PC-9 (cell line): ENCODE data around the gene NT5DC1. TPM values are rescaled to one million over a fixed set of nuclear protein-coding genes. Genes with fewer than 3 reads are reported as not detected.

ENCODE experiments used
- BruUV-seq: library from RNA; stranded (reverse); fragments of 400-500 nt; replicated peaks from 2 replicates; lab custom pipeline; 2021; lab: Mats Ljungman, UMichigan
- CTCF ChIA-PET: fragments of 300-600 bp; sonication (Branson Sonifier 250); formaldehyde crosslinking; loops from one replicate; lab custom pipeline; 2022; ENCODE audit warnings: antibody characterized with exemption; lab: Charles Lee
- POLR2A ChIA-PET: fragments of 300-600 bp; sonication (Branson Sonifier 250); formaldehyde crosslinking; loops from one replicate; lab custom pipeline; 2022; ENCODE audit warnings: antibody characterized with exemption; ENCODE audit not compliant: unreplicated experiment; lab: Charles Lee
- DNase-seq, 2 experiments: peaks; one replicate each; pipeline versions ENCODE4 v3.0.0 to v3.0.0-alpha.2; 2015 to 2022; ENCODE audit warnings: mixed read lengths in 1 of 2
- H2AFZ ChIP-seq: fragments of 200-600 bp; sonication (generic); 2 replicates; pipeline ENCODE4 v1.8.1; 2017; ENCODE audit warnings: antibody characterized with exemption
- H3F3A ChIP-seq: fragments of 200-600 bp; sonication (generic); 2 replicates; pipeline ENCODE4 v1.8.1; 2017; ENCODE audit warnings: antibody characterized with exemption, mild to moderate bottlenecking, low read depth; ENCODE audit not compliant: insufficient read depth
- H3K27ac ChIP-seq: fragments of 200-600 bp; sonication (generic); 2 replicates; pipeline ENCODE4 v1.6.1; 2016; ENCODE audit warnings: mixed run types
- H3K27me3 ChIP-seq: fragments of 200-600 bp; sonication (generic); 2 replicates; pipeline ENCODE4 v1.6.1; 2016; ENCODE audit warnings: low read depth, mixed run types; ENCODE audit not compliant: insufficient read depth
- H3K36me3 ChIP-seq: fragments of 200-600 bp; sonication (generic); 2 replicates; pipeline ENCODE4 v1.6.1; 2016; ENCODE audit warnings: low read depth, mixed run types
- H3K4me1 ChIP-seq: fragments of 200-600 bp; sonication (generic); replicated peaks from 2 replicates; pipeline ENCODE4 v1.6.1; 2016; ENCODE audit warnings: mixed run types; ENCODE audit not compliant: insufficient read depth
- H3K4me2 ChIP-seq: fragments of 200-600 bp; sonication (generic); 2 replicates; pipeline ENCODE4 v1.6.1; 2017; ENCODE audit warnings: mixed run types
- H3K4me3 ChIP-seq: fragments of 200-600 bp; sonication (generic); 2 replicates; pipeline ENCODE4 v1.6.1; 2016; ENCODE audit warnings: mixed run types
- H3K79me2 ChIP-seq: fragments of 200-600 bp; sonication (generic); 2 replicates; pipeline ENCODE4 v1.6.1; 2017; ENCODE audit warnings: low read depth, mixed run types
- H3K9me2 ChIP-seq: fragments of 200-600 bp; sonication (generic); 2 replicates; pipeline ENCODE4 v1.8.1; 2017; ENCODE audit warnings: mild to moderate bottlenecking; ENCODE audit not compliant: insufficient read depth
- H3K9me3 ChIP-seq: fragments of 200-600 bp; sonication (generic); 2 replicates; pipeline ENCODE4 v1.8.1; 2016; ENCODE audit warnings: low read depth; ENCODE audit not compliant: insufficient read depth
- H4K20me1 ChIP-seq: fragments of 200-600 bp; sonication (generic); 2 replicates; pipeline ENCODE4 v1.8.1; 2017; ENCODE audit not compliant: insufficient read depth
- EZH2 ChIP-seq: fragments of 200-600 bp; sonication (generic); IDR thresholded peaks from 2 replicates; pipeline ENCODE4 v1.8.0; 2017; ENCODE audit warnings: antibody characterized with exemption, low read depth
- intact Hi-C: fragments of 100-400 bp; cut with micrococcal nuclease; formaldehyde crosslinking; loops from one replicate; pipeline ENCODE4 v1.10.0; 2022; ENCODE audit not compliant: unreplicated experiment
- total RNA-seq: library from RNA; stranded (reverse); gene quantifications from 2 replicates; pipeline ENCODE4 v1.2.3, GENCODE V29; 2021
- TF ChIP-seq, protein P1 (sequence below): fragments of 200-600 bp; sonication (generic); conservative IDR thresholded peaks from 2 replicates; pipeline ENCODE4 v1.6.1; 2017; ENCODE audit warnings: mixed run types, antibody characterized with exemption, mild to moderate bottlenecking, moderate library complexity

Gene NT5DC1
- total RNA-seq, 1 experiment from 2014 or later = 33.5 TPM

DNA sequence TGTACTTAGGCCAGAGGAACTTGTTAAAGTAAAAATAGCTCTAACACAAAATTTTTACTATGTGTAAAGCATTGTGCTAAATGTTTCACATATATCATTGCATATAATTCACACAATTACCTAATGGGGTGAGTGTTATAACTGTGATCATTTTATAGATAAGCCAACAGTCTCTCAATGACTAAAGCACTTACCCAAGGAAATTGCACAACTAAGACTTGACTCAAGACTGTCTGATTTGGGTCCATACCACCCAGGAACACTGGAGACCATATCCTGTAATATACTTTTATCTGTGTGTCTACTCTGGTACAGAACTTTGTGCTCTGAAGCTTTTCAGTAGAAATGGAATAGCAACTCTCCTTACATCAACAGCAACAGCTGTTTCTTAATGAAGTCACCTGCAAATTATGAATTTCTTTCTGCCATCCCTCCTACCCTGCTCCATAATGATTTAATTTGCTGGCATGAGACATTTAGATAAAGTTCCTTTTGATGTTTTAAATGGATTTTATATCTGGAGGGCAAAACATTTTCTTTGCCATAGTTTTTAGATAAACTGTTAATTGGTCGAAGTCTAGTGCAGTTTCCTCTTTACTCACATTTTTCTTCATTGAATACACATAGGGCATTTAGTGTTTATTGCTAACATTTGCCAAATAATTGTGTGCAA lies 105.7 kb downstream of the NT5DC1 start:
- BruUV-seq = no TSS peak
- Histone ChIP-seq H3K9me2 (no peaks in the 10 kb centered on the region; the same call in 1 of the 2 replicates), H2AFZ (no peak overlapping the region), H3K9me3 (no peaks in the 10 kb centered on the region), H3K27ac (no peak overlapping the region), H3K4me3 (no peak overlapping the region), H3K27me3 (no peaks in the 10 kb centered on the region), H4K20me1 (no peaks in the 10 kb centered on the region; the same call in 1 of the 2 replicates), H3K79me2 (no peaks in the 10 kb centered on the region), H3K36me3 (no peaks in the 10 kb centered on the region), H3K4me1 (peaks cover 16% of the 10 kb centered on the region), H3K4me2 (no peak overlapping the region), H3F3A (peaks cover 16% of the 10 kb centered on the region)
- ChIA-PET POLR2A (no interaction called here), CTCF (interaction anchor here (0.6 kb wide), 1 partner anchor 51 kb away, joined by 12 read pairs; no protein-coding TSS in a partner anchor)
- intact Hi-C loops = no loop called here
- DNase-seq = no peak
- no peak for TF ChIP-seq EZH2
- TF ChIP-seq, protein P1, sequence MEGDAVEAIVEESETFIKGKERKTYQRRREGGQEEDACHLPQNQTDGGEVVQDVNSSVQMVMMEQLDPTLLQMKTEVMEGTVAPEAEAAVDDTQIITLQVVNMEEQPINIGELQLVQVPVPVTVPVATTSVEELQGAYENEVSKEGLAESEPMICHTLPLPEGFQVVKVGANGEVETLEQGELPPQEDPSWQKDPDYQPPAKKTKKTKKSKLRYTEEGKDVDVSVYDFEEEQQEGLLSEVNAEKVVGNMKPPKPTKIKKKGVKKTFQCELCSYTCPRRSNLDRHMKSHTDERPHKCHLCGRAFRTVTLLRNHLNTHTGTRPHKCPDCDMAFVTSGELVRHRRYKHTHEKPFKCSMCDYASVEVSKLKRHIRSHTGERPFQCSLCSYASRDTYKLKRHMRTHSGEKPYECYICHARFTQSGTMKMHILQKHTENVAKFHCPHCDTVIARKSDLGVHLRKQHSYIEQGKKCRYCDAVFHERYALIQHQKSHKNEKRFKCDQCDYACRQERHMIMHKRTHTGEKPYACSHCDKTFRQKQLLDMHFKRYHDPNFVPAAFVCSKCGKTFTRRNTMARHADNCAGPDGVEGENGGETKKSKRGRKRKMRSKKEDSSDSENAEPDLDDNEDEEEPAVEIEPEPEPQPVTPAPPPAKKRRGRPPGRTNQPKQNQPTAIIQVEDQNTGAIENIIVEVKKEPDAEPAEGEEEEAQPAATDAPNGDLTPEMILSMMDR = no peak

DNA sequence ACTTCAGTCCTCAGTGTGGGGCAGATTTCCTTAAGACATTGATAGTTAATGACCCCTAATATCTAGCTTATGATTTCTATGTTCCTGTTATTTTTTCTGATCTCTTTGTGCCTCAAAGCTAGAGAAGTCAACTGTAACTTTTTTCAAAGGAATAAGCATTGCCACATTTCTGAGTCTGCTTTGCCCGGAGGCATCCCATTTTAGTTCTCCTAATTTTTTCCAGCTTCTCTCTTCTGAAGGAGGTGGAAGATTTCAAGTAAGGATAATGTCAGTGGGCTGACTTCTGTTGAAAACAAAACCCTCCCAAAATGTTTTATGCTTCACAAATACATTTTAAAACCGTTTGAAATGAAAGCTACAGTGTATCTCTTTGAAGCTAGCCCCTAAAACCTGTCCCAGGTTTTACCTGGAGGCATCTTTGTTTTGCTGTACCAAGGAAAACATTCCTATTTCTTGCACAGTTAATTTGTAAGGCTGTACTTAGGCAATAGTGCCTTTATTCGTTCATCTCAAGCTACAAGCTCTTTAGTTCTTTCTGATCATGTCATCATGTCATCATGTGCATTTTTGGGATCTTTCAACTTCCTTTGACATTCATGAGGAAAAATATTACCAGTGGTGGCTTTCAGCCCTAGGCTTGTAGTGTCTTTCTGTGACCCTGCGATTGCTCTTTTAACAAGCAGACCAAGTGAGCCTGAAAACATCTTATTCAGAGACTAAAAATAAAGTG lies 107.6 kb downstream of the NT5DC1 start:
- no peak overlapping the region for H3K4me2 ChIP-seq
- H3K27me3 ChIP-seq = no peaks in the 10 kb centered on the region
- TF ChIP-seq, protein P1 = no peak
- no peak for TF ChIP-seq EZH2
- H3K9me3 ChIP-seq = no peaks in the 10 kb centered on the region
- no TSS peak for BruUV-seq
- H3K4me1 ChIP-seq = peaks cover 20% of the 10 kb centered on the region
- ChIA-PET POLR2A (no interaction called here), CTCF (no interaction called here)
- H4K20me1 ChIP-seq = no peaks in the 10 kb centered on the region; the same call in 1 of the 2 replicates
- H3K27ac ChIP-seq = no peak overlapping the region
- no peak for DNase-seq
- no peak overlapping the region for H2AFZ ChIP-seq
- H3F3A ChIP-seq = peaks cover 20% of the 10 kb centered on the region
- no peaks in the 10 kb centered on the region for H3K36me3 ChIP-seq
- no peaks in the 10 kb centered on the region for H3K79me2 ChIP-seq
- no peaks in the 10 kb centered on the region; the same call in 1 of the 2 replicates for H3K9me2 ChIP-seq
- intact Hi-C loops = no loop called here
- no peak overlapping the region for H3K4me3 ChIP-seq

- intact Hi-C loops = loop anchor here (5.0 kb wide), 1 partner anchor 198 kb away; no protein-coding TSS in a partner anchor
Measured at GRCh38 chr6:116210316-116210715, 109.7 kb downstream of the NT5DC1 start.

More at GRCh38 chr6:116210316-116210715, 109.7 kb downstream of the NT5DC1 start:
- POLR2A ChIA-PET = interaction anchor here (0.6 to 0.7 kb wide), 3 partner anchors 67 to 1398 kb away, joined by 3 read pairs; no protein-coding TSS in a partner anchor
- H2AFZ ChIP-seq = no peak overlapping the region
- BruUV-seq = no TSS peak
- H3K4me1 ChIP-seq = peaks cover 20% of the 10 kb centered on the region
- peaks cover 20% of the 10 kb centered on the region for H3F3A ChIP-seq
- H3K79me2 ChIP-seq = no peaks in the 10 kb centered on the region
- no peak for TF ChIP-seq EZH2
- TF ChIP-seq, protein P1 = no peak
- peak overlapping the region; percentile 48; the same call in 1 of the 2 replicates for H3K4me2 ChIP-seq
- DNase-seq = no peak
- H3K27ac ChIP-seq = no peak overlapping the region
- H4K20me1 ChIP-seq = no peaks in the 10 kb centered on the region; the same call in 1 of the 2 replicates
- H3K27me3 ChIP-seq = no peaks in the 10 kb centered on the region
- no peak overlapping the region for H3K4me3 ChIP-seq
- no peaks in the 10 kb centered on the region for H3K9me3 ChIP-seq
- CTCF ChIA-PET = no interaction called here
- H3K9me2 ChIP-seq = no peaks in the 10 kb centered on the region; the same call in 1 of the 2 replicates
- H3K36me3 ChIP-seq = no peaks in the 10 kb centered on the region
